HG03558 (cell line): ENCODE measurements around the gene EHMT1.
"Not testable (repeated sequence)": the region's sequence is repeated elsewhere in the genome, so short reads cannot be mapped to it uniquely, and the experiment has no call there.

Experiments used
- ATAC-seq: cut with Tn5 transposase; IDR thresholded peaks from one replicate; pipeline ENCODE4 v1.9.1; 2021; ENCODE audit warnings: moderate number of reproducible peaks; ENCODE audit not compliant: unreplicated experiment; ENCODE audit errors: extremely low read depth

The EHMT1 gene

GRCh38 chr9:137590123-137590468 lies 28.7 kb upstream of the EHMT1 start:
- no peak for ATAC-seq

DNA sequence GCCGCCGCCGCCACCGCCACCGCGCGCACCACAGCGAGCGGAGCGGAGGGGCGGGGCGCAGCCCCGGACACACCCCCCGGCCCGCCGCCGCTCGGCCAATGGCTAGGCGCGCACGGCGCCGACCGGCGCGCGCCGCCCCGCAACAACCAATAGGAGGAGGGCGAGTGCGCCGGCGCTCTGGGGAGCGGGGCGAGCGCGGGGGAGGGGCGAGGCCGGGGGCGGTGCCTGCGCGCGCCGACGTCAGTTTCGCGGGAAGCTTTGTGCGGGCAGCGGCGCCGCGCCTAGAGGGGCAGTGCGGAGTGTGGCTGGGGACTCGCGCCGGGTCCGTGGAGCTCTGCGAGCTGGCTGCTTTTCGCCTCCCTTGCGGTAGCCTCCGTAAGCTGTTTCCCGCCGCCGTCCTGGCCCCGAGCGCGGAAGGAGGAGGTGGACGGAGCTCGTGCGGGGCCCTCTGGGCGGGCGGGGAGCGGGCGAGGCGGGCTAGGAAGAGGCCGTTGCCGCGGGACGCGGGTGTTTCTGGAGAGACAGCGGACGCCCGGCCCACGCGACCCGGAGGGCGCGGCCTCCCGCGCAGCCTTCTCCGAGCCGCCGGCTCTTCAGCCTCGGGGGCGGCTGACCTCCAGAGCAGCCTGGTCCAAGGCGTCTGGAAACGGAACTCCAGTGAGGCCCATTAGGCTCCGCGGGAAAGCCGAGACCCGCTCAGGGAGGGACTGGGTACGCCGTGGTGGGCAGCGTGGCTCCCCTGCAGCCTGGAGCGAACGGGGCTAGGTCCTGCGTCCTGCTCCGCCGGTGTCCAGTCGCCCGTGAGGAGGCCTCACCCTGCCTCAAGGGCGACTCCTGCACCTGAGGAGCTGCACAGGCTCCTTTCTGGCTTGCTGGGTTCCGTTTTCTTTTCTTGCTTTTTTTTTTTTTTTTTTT lies 28.1 kb upstream of the EHMT1 start, which contains the start of gene ZMYND19:
Gene ZMYND19 (minus strand): TSS at position 44 of the 915 bp plus-strand sequence. CDS start 249 bp downstream, outside the sequence.
- peak; percentile 45 for ATAC-seq

GRCh38 chr9:137592767-137593166 lies 26.0 kb upstream of the EHMT1 start:
- no peak for ATAC-seq

- no peak for ATAC-seq
Observed at GRCh38 chr9:137593176-137593575, 25.6 kb upstream of the EHMT1 start.

- not testable (repeated sequence) for ATAC-seq
Observed at GRCh38 chr9:137596577-137596976, 22.2 kb upstream of the EHMT1 start.

DNA sequence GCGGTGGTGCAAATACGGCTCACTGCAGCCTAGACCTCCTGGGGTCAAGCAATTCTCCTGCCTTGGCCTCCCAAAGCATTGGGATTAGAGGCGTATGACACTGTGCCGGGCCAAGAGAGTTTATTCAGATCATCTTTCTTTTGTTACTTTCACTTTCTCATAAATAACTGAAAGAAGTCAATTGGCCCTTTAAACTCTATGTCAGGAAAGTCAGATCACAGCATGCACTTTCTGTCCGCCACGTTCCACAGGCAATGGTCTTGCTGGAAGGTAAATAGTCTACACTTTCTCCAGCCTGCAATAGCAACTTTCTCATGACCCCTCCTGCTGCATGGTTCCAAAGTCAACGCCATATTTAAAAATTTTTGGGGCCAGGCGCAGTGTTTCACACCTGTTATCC lies 19.9 kb upstream of the EHMT1 start:
- ATAC-seq, result no peak

GRCh38 chr9:137602661-137603060 lies 16.1 kb upstream of the EHMT1 start:
- ATAC-seq, result no peak

DNA sequence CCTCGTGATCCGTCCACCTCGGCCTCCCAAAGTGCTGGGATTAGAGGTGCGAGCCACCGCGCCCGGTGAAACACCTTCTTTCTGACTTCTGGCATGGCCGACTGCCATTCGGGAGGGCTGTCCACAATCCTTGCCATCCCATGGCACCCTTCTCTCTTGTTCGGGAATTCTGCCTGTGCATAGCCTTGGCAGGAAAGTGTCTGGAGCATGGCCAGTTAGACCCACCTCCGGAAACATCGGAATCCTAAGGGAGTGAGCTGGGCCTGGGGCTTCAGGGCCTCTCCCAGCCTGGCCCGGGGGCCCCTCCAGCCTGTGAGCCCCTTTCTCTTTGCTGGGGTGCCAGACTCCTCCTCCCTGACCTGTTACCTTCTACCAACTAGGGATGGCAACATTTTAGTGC lies 14.9 kb upstream of the EHMT1 start:
- ATAC-seq, result no peak

DNA sequence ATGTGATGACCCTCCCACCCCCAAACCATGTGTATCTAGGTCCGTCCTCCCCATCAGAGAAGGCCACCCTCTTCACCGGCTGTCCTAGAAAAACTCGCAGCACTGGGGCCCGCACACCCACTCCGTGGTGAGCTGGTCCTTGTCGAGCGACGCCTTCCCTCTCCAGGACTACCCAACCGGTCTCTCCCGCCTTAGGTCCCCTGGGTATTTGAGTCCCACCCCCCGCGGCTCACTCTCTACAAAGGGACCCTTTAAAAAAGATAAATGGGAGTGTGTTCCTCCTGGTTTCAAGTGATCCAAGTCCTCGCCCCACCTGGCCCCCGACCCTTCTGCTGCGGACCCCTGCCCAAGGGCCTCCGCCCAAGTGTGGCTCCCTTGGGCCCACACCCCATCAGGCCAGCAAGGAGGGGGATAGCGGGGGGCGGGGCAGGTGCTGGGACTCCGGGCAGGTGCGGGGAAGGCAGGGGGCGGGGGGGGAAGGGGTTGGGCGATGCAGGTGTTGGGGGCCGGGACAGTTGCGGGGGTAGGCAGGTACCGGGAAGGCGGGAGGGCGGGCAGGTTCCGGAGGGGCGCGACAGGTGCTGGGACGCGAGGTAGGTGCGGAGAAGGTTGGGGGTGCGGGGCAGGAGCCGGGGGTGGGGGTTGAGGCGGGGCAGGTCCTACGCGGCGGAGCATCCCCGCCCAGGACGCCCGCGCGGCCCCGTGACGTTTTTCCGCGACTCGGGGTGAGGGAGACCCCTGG lies 14.3 kb upstream of the EHMT1 start:
- ATAC-seq, result no peak

- peak; percentile 44 for ATAC-seq
Observed at GRCh38 chr9:137605121-137606004, 13.4 kb upstream of the EHMT1 start, which contains the start of gene ARRDC1. ARRDC1 (plus strand) TSS chr9:137605686; CDS start chr9:137605718, 32 bp downstream.

GRCh38 chr9:137606005-137606621 lies 12.7 kb upstream of the EHMT1 start:
- ATAC-seq, result no peak

- no peak for ATAC-seq
Observed at GRCh38 chr9:137606734-137607138, 12.1 kb upstream of the EHMT1 start.

- ATAC-seq, result no peak
Observed at GRCh38 chr9:137607141-137607857, 11.5 kb upstream of the EHMT1 start.

GRCh38 chr9:137610944-137611343 lies 7.9 kb upstream of the EHMT1 start:
- ATAC-seq, result no peak

GRCh38 chr9:137611623-137612609 lies 6.9 kb upstream of the EHMT1 start:
- ATAC-seq, result no peak

GRCh38 chr9:137612741-137613142 lies 6.1 kb upstream of the EHMT1 start:
- no peak for ATAC-seq

DNA sequence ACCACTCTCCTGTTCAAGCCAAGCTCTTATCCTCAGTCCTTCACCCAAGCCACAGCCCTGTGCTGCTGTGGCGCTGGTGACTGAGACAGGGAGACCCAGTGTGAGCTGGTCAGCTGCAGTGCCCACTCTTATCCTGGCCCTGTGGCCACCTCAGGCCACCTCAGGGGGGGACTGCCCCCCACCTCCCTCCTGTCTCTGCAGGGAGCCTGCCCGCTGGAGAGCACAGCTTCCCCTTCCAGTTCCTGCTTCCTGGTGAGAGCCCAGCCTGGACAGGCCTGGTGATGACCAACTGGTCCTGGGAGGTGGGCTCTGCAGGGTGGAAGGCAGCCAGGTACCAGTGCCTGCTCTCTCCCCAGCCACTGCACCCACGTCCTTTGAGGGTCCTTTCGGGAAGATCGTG lies 5.5 kb upstream of the EHMT1 start:
- no peak for ATAC-seq
